ENCODE measurements around the gene NFKB2. TPM values are rescaled to one million over a fixed set of nuclear protein-coding genes. Genes with fewer than 3 reads are reported as not detected.

NFKB2 gene
- total and polyA plus RNA-seq, 3 donors from 2014 or later, result 18.4 to 42.7 (median 25.2) TPM

- WGBS, 2 donors, result 0 to 1% methylated on average over 8 to 11 of the region's 11 CpGs
- no peaks in the 10 kb centered on the region for H3K36me3 ChIP-seq (ENCODE audit: low read depth, missing control alignments)
- intact Hi-C loops (cut with DNase I; ENCODE audit: low total_unique reads), result no loop called here
- H3K4me1 ChIP-seq, result peaks cover 7% of the 10 kb centered on the region
- peak overlapping the region; percentile 72 to 88 for H3K4me3 ChIP-seq
- no peak for DNase-seq
- TF ChIP-seq, protein P1, sequence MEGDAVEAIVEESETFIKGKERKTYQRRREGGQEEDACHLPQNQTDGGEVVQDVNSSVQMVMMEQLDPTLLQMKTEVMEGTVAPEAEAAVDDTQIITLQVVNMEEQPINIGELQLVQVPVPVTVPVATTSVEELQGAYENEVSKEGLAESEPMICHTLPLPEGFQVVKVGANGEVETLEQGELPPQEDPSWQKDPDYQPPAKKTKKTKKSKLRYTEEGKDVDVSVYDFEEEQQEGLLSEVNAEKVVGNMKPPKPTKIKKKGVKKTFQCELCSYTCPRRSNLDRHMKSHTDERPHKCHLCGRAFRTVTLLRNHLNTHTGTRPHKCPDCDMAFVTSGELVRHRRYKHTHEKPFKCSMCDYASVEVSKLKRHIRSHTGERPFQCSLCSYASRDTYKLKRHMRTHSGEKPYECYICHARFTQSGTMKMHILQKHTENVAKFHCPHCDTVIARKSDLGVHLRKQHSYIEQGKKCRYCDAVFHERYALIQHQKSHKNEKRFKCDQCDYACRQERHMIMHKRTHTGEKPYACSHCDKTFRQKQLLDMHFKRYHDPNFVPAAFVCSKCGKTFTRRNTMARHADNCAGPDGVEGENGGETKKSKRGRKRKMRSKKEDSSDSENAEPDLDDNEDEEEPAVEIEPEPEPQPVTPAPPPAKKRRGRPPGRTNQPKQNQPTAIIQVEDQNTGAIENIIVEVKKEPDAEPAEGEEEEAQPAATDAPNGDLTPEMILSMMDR (IDR thresholded peaks at IDR 0.05), result no peak
- TF ChIP-seq POLR2A (IDR thresholded peaks at IDR 0.05), result no peak
- H3K27ac ChIP-seq, result peak overlapping the region; percentile 18 to 64
- no peaks in the 10 kb centered on the region for H3K27me3 ChIP-seq
- H3K9me3 ChIP-seq, result no peaks in the 10 kb centered on the region
Measured at GRCh38 chr10:102450124-102450373, 54.5 kb downstream of the NFKB2 start.

- H3K36me3 ChIP-seq (ENCODE audit: low read depth, missing control alignments), result no peaks in the 10 kb centered on the region
- peak; percentile 91 for DNase-seq
- no peaks in the 10 kb centered on the region for H3K9me3 ChIP-seq
- intact Hi-C loops (cut with DNase I; ENCODE audit: low total_unique reads), result no loop called here
- H3K4me1 ChIP-seq, result peaks cover 7% of the 10 kb centered on the region
- TF ChIP-seq POLR2A (IDR thresholded peaks at IDR 0.05), result no peak
- TF ChIP-seq, protein P1 (IDR thresholded peaks at IDR 0.05), result no peak
- peak overlapping the region; percentile 72 to 88 for H3K4me3 ChIP-seq
- H3K27ac ChIP-seq, result peak overlapping the region; percentile 18 to 64
- 0% methylated on average over 43 of the region's 104 CpGs; no CpG with 5 or more reads in 1 of the 2 donors for WGBS, 2 donors
- H3K27me3 ChIP-seq, result no peaks in the 10 kb centered on the region
Measured at GRCh38 chr10:102450374-102451104, 55.0 kb downstream of the NFKB2 start.

DNA sequence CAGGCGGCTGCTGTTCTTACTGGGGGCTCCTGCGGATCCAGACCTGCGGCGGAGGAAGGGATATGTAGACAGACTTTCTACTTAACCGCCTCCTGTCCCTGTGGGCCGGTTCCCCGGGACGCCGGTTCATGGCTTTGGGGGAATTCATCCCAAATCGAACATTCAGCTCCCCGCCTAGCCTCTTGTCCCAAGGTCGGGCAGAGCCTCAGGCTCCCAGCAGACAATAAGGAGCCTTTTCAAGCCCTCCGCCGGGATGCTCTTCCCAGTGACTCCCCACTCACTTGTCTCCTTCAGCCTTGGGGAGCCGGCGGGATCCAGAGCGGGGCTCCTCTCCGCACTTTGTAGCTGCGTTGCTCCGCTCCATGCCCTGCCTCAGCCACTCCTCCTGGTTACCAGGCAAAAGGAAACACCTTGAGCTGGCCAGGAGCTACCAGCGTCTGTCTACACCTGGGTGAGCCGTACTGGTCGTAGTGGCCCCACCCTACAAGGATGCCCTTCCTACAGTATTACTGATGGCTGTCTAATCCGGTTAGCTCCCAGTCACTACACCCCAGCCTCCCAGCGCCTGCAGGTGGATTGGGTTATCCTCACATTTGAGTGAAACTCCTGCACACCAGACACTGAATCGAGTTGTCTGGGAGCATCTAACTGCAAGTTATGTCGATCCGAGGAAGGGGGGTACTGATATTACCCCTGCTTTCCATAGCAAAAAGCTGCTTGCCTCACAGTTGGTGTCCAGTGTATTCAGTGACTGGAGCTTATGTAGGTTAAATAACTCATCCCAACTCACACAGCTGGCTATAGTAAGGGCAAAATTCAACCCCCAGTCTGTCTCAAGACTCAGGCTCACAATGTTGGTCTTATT is 55.8 kb downstream of the NFKB2 start, which contains the start of gene C10orf95:
C10orf95 (minus strand) TSS at position 439 of the 865 bp plus-strand sequence. CDS start 450 bp downstream, outside the sequence.
- intact Hi-C loops (cut with DNase I; ENCODE audit: low total_unique reads), result no loop called here
- Histone ChIP-seq H3K4me1 (peaks cover 7% of the 10 kb centered on the region), H3K27me3 (no peaks in the 10 kb centered on the region), H3K9me3 (no peaks in the 10 kb centered on the region), H3K4me3 (peak within 1 kb of the TSS; percentile 72 to 88), H3K36me3 (ENCODE audit: low read depth, missing control alignments) (no peaks in the 10 kb centered on the region), H3K27ac (peak within 1 kb of the TSS; percentile 18 to 64)
- TF ChIP-seq, protein P1 (IDR thresholded peaks at IDR 0.05), result no peak
- no peak for TF ChIP-seq POLR2A (IDR thresholded peaks at IDR 0.05)
- DNase-seq, result no peak
- 24 to 30% methylated on average over 16 to 28 of the region's 28 CpGs for WGBS, 2 donors

MicroRNAs within 50 kb of the gene (microRNA counts, 767-probe panel; counts per million panel counts)
- microRNA hsa-miR-146b-3p (0 to 152 counts per million in 2 donors), microRNA hsa-miR-146b-5p (0 to 152 counts per million in 2 donors)

Small RNAs within 50 kb of the gene (microRNA-seq; reads per million reads assigned to microRNA genes)
- gene MIR146B (ENCODE audit: borderline number of aligned reads in 2 of 2, borderline replicate concordance in 1 of 2), result 405 to 727 reads per million in 2 donors

Small RNAs within 50 kb of the gene (small RNA-seq; reads per million reads assigned to genes)
- gene MIR146B, result 398 to 584 reads per million in 2 donors

Other genes starting within 250 kb of the NFKB2 start
- gene NOLC1, start 243.3 kb upstream of the NFKB2 start, total RNA-seq, result 10 to 100 TPM; 53.7 to 63.8 TPM
- gene NOLC1, start 243.3 kb upstream of the NFKB2 start, polyA plus RNA-seq (ENCODE audit: insufficient read depth, low read depth, low replicate concordance), result 46.6 TPM
- 1 to 10 TPM; 1.5 to 2.8 TPM for gene ELOVL3, start 169.4 kb upstream of the NFKB2 start, total RNA-seq
- 5.0 TPM for gene ELOVL3, start 169.4 kb upstream of the NFKB2 start, polyA plus RNA-seq (ENCODE audit: insufficient read depth, low read depth, low replicate concordance)
- under 1 TPM; 0.55 to 0.74 TPM for gene PITX3, start 154.2 kb upstream of the NFKB2 start, total RNA-seq
- 0.69 TPM for gene PITX3, start 154.2 kb upstream of the NFKB2 start, polyA plus RNA-seq (ENCODE audit: insufficient read depth, low read depth, low replicate concordance)
- 10 to 100 TPM; 58.2 to 72.1 TPM for gene GBF1, start 150.2 kb upstream of the NFKB2 start, total RNA-seq
- gene GBF1, start 150.2 kb upstream of the NFKB2 start, polyA plus RNA-seq (ENCODE audit: insufficient read depth, low read depth, low replicate concordance), result 76.4 TPM
- 10 to 100 TPM; 22.0 to 22.7 TPM for gene PSD, start 23.1 kb downstream of the NFKB2 start, total RNA-seq
- 17.7 TPM for gene PSD, start 23.1 kb downstream of the NFKB2 start, polyA plus RNA-seq (ENCODE audit: insufficient read depth, low read depth, low replicate concordance)
- 10 to 100 TPM; 28.9 to 32.2 TPM for gene FBXL15, start 25.1 kb downstream of the NFKB2 start, total RNA-seq
- 9.2 TPM for gene FBXL15, start 25.1 kb downstream of the NFKB2 start, polyA plus RNA-seq (ENCODE audit: insufficient read depth, low read depth, low replicate concordance)
- gene CUEDC2, start 36.9 kb downstream of the NFKB2 start, total RNA-seq, result 10 to 100 TPM; 49.0 to 70.5 TPM
- gene CUEDC2, start 36.9 kb downstream of the NFKB2 start, polyA plus RNA-seq (ENCODE audit: insufficient read depth, low read depth, low replicate concordance), result 76.0 TPM
- gene C10orf95, start 55.8 kb downstream of the NFKB2 start, total RNA-seq, result 1 to 10 TPM in 1 of 2 donors, under 1 TPM in 1; 0.55 to 1.3 TPM
- gene C10orf95, start 55.8 kb downstream of the NFKB2 start, polyA plus RNA-seq (ENCODE audit: insufficient read depth, low read depth, low replicate concordance), result 0.29 TPM
- gene ACTR1A, start 107.0 kb downstream of the NFKB2 start, total RNA-seq, result 10 to 100 TPM; 97.6 to 97.7 TPM
- 126 TPM for gene ACTR1A, start 107.0 kb downstream of the NFKB2 start, polyA plus RNA-seq (ENCODE audit: insufficient read depth, low read depth, low replicate concordance)
- gene SUFU, start 108.3 kb downstream of the NFKB2 start, total RNA-seq, result 10 to 100 TPM; 16.5 to 22.9 TPM
- gene SUFU, start 108.3 kb downstream of the NFKB2 start, polyA plus RNA-seq (ENCODE audit: insufficient read depth, low read depth, low replicate concordance), result 28.4 TPM
- gene TRIM8, start 248.8 kb downstream of the NFKB2 start, total RNA-seq, result 100 to 1,000 TPM; 114 to 170 TPM
- gene TRIM8, start 248.8 kb downstream of the NFKB2 start, polyA plus RNA-seq (ENCODE audit: insufficient read depth, low read depth, low replicate concordance), result 69.8 TPM